Esophagus muscularis mucosa (tissue), 4 donors: ENCODE results near the gene USP48. TPM values are rescaled to one million over a fixed set of nuclear protein-coding genes. Genes with fewer than 3 reads are reported as not detected.

ENCODE experiments used
- DNase-seq: peaks from one replicate; pipeline ENCODE4 v3.0.0-alpha.2; 2017; ENCODE audit errors: extremely low spot score
- H3K27ac ChIP-seq, 4 donors: fragments of 200-600 bp; sonication (generic); replicated peaks in 1 of 4; 1 replicate in 3 of 4; 2 replicates in 1 of 4; pipeline ENCODE4 v1.5.1; 2016 to 2019; ENCODE audit warnings: mild to moderate bottlenecking in 1 of 4
- H3K27me3 ChIP-seq, 4 donors: fragments of 200-600 bp; sonication (generic); one replicate each; pipeline versions ENCODE4 v1.5.1 to v1.6.0; 2016 to 2019
- H3K36me3 ChIP-seq, 4 donors: fragments of 200-600 bp; sonication (generic); one replicate each; pipeline ENCODE4 v1.5.1; 2016 to 2019
- H3K4me1 ChIP-seq, 4 donors: fragments of 200-600 bp; sonication (generic); one replicate each; pipeline ENCODE4 v1.5.1; 2016 to 2019
- H3K4me3 ChIP-seq, 4 donors: fragments of 200-600 bp; sonication (generic); 1 replicate in 2 of 4; 2 replicates in 2 of 4; pipeline ENCODE4 v1.5.1; 2016 to 2019; ENCODE audit warnings: mild to moderate bottlenecking in 4 of 4, moderate library complexity in 1 of 4
- H3K9me3 ChIP-seq, 4 donors: fragments of 200-600 bp; sonication (generic); 1 replicate in 3 of 4; 2 replicates in 1 of 4; pipeline ENCODE4 v1.5.1; 2016 to 2019
- EP300 ChIP-seq: sonication (generic); formaldehyde crosslinking; IDR thresholded peaks from one replicate; pipeline ENCODE4 v1.6.1; 2017; ENCODE audit warnings: antibody characterized with exemption
- POLR2A ChIP-seq: fragments of 450-650 bp; IDR thresholded peaks from one replicate; pipeline ENCODE4 v1.6.1; 2017; ENCODE audit warnings: antibody characterized with exemption, moderate library complexity, mild to moderate bottlenecking, low read depth
- POLR2AphosphoS5 ChIP-seq, 2 donors: sonication (generic); formaldehyde crosslinking; IDR thresholded peaks; one replicate each; pipeline ENCODE4 v1.6.1; 2017; ENCODE audit warnings: antibody characterized with exemption in 2 of 2
- WGBS: methylation state at CpG from one replicate; pipeline ENCODE4 v1.1.5; 2018; 5-methylcytosine and 5-hydroxymethylcytosine counted together
- intact Hi-C: fragments of 100-400 bp; cut with DNase I; formaldehyde crosslinking; loops from one replicate; pipeline ENCODE4 v1.15.1; 2023
- total RNA-seq, 4 donors: library from RNA; depleted of rRNA; stranded (reverse); fragments of >200 nt; gene quantifications; one replicate each; pipeline versions ENCODE4 v1.1.0 to v1.2.1, GENCODE V29; 2016
- TF ChIP-seq, protein P1 (sequence below), 3 experiments: fragments of 200-600 bp in 2 of 3; fragments of 450-650 bp in 1 of 3; sonication (generic) in 2 of 3; IDR thresholded peaks; one replicate each; pipeline ENCODE4 v1.5.1; 2017 to 2019; ENCODE audit warnings: antibody characterized with exemption in 3 of 3, mild to moderate bottlenecking in 2 of 3, moderate library complexity in 1 of 3

USP48 gene
- total RNA-seq, 4 donors from 2014 or later = 29.3 to 46.5 (median 37.7) TPM

DNA sequence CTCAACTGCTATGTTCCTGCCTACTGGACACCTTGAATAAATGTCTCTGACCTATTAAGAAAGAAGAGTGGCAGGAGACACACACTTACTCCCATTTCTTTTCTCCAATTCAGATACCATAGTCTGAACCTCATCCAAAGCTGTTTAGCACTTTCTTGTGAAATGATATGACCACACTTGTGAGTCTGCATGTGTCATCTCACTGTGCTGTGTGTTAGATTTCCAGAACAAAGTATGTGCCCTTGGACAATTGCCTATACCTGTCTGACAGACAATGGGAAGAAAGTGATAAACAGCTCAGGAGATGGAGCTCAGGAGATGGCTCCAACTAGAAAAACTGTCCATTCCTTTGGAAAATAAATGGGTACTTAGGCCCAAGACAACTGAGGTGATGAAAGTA is 48.4 kb downstream of the USP48 start:
- no peaks in the 10 kb centered on the region for H3K9me3 ChIP-seq
- intact Hi-C loops = no loop called here
- H3K27me3 ChIP-seq = no peaks in the 10 kb centered on the region
- no peak overlapping the region for H3K27ac ChIP-seq
- H3K4me3 ChIP-seq = no peak overlapping the region
- H3K36me3 ChIP-seq = peaks cover 26 to 77% (median 54%) of the 10 kb centered on the region in 4 donors
- DNase-seq = no peak
- peaks cover 0 to 5% (median 0%) of the 10 kb centered on the region in 4 donors for H3K4me1 ChIP-seq
- TF ChIP-seq EP300 (no peak), POLR2AphosphoS5 (IDR thresholded peaks at IDR 0.05) (no peak), POLR2A (no peak)
- TF ChIP-seq, protein P1, sequence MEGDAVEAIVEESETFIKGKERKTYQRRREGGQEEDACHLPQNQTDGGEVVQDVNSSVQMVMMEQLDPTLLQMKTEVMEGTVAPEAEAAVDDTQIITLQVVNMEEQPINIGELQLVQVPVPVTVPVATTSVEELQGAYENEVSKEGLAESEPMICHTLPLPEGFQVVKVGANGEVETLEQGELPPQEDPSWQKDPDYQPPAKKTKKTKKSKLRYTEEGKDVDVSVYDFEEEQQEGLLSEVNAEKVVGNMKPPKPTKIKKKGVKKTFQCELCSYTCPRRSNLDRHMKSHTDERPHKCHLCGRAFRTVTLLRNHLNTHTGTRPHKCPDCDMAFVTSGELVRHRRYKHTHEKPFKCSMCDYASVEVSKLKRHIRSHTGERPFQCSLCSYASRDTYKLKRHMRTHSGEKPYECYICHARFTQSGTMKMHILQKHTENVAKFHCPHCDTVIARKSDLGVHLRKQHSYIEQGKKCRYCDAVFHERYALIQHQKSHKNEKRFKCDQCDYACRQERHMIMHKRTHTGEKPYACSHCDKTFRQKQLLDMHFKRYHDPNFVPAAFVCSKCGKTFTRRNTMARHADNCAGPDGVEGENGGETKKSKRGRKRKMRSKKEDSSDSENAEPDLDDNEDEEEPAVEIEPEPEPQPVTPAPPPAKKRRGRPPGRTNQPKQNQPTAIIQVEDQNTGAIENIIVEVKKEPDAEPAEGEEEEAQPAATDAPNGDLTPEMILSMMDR (IDR thresholded peaks at IDR 0.05) = no peak

DNA sequence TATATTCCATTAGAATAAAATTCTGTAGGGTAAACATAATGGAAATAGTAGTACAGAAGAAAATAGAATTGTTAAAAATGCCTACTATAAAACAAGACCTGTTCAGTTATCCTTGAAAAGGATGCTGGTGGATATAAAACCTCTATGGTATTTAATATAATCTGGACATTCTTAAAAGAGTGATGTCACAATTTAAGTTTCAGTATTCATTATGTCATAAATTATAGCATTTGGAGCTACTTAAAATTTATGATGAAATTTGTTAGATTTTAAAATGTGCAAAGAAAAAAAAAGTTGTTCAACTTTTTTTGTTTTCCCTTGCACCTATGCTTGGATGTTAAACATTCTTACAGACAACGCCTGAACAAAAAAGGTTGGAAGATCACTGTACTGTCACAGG is 50.3 kb downstream of the USP48 start:
- Histone ChIP-seq H3K4me1 (peaks cover 0 to 5% (median 0%) of the 10 kb centered on the region in 4 donors), H3K9me3 (no peaks in the 10 kb centered on the region), H3K27me3 (no peaks in the 10 kb centered on the region), H3K36me3 (peaks cover 26 to 87% (median 66%) of the 10 kb centered on the region in 4 donors), H3K27ac (no peak overlapping the region), H3K4me3 (no peak overlapping the region)
- 0% methylated on average over 1 of the region's 1 CpG for WGBS
- TF ChIP-seq EP300 (no peak), POLR2A (no peak), POLR2AphosphoS5 (IDR thresholded peaks at IDR 0.05) (no peak)
- TF ChIP-seq, protein P1 (IDR thresholded peaks at IDR 0.05) = no peak
- DNase-seq = no peak
- intact Hi-C loops = no loop called here

DNA sequence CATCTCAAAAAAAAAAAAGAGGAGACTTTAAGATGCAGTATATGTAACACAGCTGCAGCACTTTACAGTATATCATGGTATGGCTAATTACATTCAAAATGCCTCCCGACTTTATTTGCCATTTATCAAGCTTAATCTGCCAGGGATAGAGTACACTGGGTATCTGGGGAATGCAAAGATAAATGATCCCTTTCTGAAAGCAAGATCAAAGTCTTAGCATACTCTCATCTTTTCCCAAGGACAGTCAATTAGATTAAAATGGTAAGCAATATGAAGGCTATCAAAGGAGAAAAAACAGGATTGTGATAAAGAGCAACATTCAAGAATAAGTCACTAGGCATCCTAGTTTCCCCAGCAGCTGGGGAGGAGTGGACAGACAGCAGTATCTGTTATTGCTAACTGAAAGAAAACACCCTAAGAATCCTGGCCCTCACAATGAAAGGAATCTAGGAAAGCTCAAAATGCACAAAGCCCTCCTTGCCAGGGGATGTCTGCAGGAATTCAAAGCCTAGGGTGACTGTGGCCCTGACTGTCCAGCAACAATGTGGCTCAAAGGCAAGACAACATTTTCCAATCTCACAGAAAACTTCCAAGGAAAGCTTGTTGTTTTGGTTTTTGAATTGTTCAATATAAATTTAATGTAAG is 57.1 kb downstream of the USP48 start:
- H3K27ac ChIP-seq = no peak overlapping the region
- H3K4me1 ChIP-seq = no peaks in the 10 kb centered on the region
- H3K4me3 ChIP-seq = no peak overlapping the region
- DNase-seq = no peak
- H3K9me3 ChIP-seq = no peaks in the 10 kb centered on the region
- H3K27me3 ChIP-seq = no peaks in the 10 kb centered on the region
- WGBS = 41% methylated on average over 1 of the region's 1 CpG
- TF ChIP-seq, protein P1 (IDR thresholded peaks at IDR 0.05) = no peak
- no peak for TF ChIP-seq POLR2AphosphoS5 (IDR thresholded peaks at IDR 0.05)
- TF ChIP-seq POLR2A = no peak
- no peak for TF ChIP-seq EP300
- peaks cover 10 to 81% (median 61%) of the 10 kb centered on the region in 4 donors for H3K36me3 ChIP-seq
- intact Hi-C loops = no loop called here

DNA sequence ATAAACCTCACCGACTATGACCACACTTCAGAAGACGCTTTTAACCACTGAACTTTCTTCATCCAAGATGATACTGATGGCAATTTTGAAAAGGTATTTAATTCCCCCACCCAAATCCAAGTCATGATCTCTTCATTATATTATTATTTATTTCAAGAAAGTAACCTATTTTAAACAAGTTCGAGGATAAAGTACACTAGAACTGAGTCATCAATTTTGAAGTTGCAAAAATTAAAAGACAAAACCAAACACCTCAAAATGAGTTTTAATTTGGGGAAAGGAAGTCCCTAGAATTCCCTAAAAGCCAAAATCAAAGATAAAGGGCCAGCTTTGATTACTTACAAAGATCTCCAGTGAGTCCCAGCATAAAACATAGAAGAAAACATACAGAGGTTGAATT is 58.4 kb downstream of the USP48 start:
- Histone ChIP-seq H3K9me3 (no peaks in the 10 kb centered on the region), H3K27ac (no peak overlapping the region), H3K4me3 (no peak overlapping the region), H3K27me3 (no peaks in the 10 kb centered on the region), H3K36me3 (peaks cover 15 to 84% (median 67%) of the 10 kb centered on the region in 4 donors), H3K4me1 (no peaks in the 10 kb centered on the region)
- WGBS = 87% methylated on average over 3 of the region's 3 CpGs
- no peak for DNase-seq
- intact Hi-C loops = no loop called here
- TF ChIP-seq, protein P1 (IDR thresholded peaks at IDR 0.05) = no peak
- TF ChIP-seq POLR2A (no peak), POLR2AphosphoS5 (IDR thresholded peaks at IDR 0.05) (no peak), EP300 (no peak)

DNA sequence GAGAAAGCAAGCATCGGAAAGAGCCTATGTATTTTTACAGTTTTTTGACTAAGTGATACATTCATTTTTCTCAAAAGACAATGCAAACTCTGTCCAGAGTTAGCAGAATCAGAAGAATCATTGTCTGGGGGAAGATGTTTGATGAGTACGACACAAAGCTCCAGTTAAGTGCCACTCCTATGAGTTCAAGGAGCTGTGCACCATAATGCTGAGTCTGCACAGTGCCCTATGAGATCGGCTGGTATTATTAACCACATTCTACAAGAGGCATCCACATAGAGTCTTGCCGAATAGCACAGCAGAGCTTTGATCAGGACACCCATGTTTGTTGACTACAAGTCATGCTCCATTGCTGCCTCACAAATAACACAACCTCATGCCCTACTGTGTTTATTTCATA is 58.9 kb downstream of the USP48 start:
- no peak for DNase-seq
- Histone ChIP-seq H3K9me3 (no peaks in the 10 kb centered on the region), H3K4me3 (no peak overlapping the region), H3K27ac (no peak overlapping the region), H3K27me3 (no peaks in the 10 kb centered on the region), H3K4me1 (no peaks in the 10 kb centered on the region), H3K36me3 (peaks cover 15 to 84% (median 69%) of the 10 kb centered on the region in 4 donors)
- intact Hi-C loops = no loop called here
- WGBS = 89% methylated on average over 4 of the region's 4 CpGs
- TF ChIP-seq, protein P1 (IDR thresholded peaks at IDR 0.05) = no peak
